SH-SY5Y (cell line): ENCODE results near the gene FUNDC2.

Experiments used
- GATA2 ChIP-seq: IDR thresholded peaks from 2 replicates; pipeline ENCODE4 v1.6.1; 2011; ENCODE audit warnings: mild to moderate bottlenecking, low read depth, low read length
- GATA3 ChIP-seq: IDR thresholded peaks from 2 replicates; pipeline ENCODE4 v1.6.1; 2011; ENCODE audit warnings: low read depth, mild to moderate bottlenecking, low read length, moderate library complexity

FUNDC2 gene

DNA sequence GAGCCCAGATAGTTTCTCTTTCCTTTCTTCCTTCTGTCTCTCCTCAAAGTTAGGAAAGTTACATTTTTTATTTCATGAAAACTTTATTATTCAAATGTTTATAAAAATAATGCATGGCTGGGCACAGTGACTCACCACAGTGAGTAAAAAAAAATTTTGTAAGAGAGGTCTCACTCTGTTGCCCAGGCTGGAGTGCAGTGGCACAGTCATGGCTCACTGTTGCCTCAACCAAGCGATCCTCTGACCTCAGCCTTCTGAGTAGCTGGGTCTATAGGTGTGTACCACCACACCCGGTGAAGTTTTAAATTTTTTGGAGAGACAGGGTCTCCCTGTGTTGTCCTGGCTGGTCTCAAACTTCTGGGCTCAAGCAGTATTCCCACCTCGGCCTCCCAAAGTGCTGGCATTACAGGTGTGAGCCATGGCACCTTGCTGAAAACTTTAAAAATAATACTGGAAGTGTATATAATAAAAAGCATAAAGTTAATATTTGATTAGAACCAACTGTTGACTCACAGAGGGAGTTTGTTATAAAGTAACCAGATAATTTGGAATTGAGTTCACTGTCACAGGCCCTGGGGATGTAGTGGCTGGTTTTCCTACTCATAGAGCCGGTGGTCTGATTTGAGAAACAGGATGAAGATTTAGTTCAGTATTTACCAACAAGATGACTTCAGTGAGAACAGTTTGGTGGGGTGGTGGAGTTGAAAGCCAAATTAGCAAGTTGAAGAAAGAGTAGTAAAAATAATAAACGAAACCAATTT lies 26.3 kb downstream of the FUNDC2 start:
- no peak for TF ChIP-seq GATA3
- no peak for TF ChIP-seq GATA2

DNA sequence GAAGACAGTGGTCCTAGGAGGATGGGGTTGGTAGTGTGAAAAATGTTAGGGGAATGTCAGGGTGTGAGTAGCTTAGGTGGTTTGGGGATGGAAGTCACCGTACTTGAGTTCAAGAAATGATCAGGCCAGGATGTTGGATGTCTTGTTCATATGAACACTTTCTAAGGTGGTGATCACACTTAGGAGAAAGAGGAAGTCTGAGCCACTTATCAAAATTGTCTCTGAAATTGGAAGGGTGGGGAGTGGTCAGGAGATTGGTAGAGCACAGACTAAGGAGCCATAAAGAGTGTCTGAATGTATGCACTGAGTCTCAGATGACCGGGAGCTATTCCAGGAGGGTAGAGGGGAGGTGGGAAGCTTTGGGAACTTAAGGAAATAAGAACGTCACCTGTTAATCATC lies 27.0 kb downstream of the FUNDC2 start:
- TF ChIP-seq GATA3 = no peak
- TF ChIP-seq GATA2 = no peak

DNA sequence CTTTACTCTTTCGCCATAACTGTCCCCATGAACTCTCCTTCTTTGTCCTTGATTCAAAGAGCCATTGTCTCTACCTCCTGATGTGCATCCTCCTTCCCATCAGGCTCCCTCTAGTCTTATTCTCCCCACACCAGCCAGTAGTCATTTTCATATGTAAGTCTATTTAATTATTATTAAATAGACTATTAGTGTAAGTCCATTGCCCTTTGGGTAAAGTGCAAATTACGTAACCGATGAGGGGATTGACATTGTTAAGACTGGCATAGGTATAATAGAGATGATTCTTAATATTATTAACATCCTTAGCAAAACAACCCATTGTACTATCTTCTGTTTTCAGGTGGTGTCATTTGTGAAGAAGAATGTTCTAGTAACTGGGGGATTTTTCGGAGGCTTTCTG lies 27.6 kb downstream of the FUNDC2 start:
- TF ChIP-seq GATA2 (no peak), GATA3 (no peak)

DNA sequence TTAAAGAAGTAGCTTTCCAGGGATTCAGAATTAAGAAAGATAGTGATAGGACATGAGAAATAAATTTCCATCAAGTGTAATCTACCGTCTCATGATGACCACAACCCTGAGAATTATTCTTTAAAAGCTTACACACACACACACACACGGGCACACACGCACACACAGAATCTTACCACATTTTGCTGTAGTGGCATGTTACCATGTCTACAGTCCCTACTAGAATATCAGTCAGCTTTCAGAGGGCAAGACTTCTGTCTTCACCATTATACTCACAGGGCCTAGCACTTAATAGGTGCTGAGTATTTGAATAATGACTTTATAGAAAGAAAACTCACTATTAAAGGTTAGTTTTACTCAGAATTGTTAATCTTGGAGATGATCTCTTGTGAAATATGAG lies 28.9 kb downstream of the FUNDC2 start:
- no peak for TF ChIP-seq GATA2
- no peak for TF ChIP-seq GATA3

DNA sequence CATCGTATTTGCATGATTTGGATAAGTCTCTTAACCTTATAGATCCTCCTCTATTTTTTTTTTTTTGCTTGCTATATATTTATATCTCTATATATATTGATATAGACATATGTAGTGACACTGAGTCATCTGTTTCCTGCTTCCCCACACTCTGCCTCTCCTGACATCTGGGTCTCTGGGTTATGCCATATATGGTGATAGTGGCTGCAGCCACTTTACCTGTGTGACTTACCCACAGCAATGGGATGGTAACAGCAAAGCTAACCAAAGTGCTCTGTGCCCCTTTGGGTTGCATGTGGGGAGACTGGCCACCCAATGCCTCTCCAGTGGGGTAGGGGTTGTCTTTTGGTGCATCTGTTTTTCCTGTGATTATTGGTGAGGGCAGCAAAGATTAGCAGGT lies 29.8 kb downstream of the FUNDC2 start:
- TF ChIP-seq GATA3 = no peak
- no peak for TF ChIP-seq GATA2

DNA sequence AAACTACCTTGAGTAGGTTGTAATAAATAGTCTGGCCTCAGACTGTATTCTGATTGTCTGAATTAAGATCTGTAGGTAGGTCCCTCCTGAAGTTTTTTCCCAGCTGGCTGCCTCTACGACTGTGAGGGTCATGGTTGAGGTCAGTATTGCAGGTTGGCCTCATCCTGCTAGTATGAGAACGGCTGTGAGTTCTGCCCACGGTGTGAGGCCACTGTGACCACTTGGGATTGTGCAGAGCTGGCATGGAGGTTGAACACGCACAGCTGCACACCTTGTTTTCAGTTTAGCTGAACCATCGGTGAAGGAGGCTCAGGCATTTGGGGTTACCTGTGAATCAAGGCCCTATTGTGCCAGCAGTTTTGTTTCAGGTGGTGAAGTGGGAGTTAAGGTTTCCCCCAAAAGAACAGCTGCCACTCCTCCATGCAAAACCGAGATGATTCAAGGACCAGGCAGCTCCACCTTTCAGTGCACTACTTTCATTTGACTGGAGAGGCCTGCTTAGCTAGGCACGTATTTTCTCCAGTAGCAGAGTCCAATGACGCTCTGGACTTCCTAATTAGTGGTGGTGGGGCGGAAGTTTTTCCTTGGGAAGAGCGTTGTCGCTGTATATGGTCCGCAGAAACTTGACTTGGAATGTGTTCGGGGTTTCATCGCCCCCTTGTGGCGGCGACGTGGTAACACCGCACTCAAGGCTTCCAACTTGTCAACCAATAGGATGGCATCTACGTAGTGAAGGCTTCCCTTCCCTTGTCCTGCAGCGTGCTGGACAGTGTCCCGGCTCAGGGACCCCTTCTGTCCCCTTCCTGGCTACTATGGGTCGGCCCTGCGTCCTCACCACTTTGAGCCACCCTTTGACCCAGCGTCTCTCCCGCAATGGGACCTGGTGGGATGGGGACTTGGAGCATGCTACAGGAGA lies 30.5 kb downstream of the FUNDC2 start:
- TF ChIP-seq GATA3 = no peak

DNA sequence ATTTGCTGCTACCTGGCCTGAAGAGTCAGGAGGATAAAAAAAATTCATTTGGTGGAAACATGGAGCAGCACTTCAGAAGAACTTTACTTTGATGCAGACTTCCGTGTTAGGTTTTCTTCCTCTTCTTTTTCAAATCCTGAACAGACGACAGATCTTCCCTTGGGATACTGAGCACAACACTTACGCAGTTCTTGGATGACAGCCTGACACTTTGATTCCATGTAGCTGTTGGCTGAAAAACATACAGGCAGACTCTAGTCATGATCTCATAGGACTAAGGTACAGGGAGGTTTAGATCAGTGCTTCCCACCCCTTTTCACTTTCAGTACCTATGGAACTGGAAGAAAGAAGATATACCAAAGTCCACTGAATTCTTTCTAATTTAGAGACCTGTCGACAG lies 35.1 kb downstream of the FUNDC2 start:
- TF ChIP-seq GATA3 (no peak), GATA2 (no peak)

DNA sequence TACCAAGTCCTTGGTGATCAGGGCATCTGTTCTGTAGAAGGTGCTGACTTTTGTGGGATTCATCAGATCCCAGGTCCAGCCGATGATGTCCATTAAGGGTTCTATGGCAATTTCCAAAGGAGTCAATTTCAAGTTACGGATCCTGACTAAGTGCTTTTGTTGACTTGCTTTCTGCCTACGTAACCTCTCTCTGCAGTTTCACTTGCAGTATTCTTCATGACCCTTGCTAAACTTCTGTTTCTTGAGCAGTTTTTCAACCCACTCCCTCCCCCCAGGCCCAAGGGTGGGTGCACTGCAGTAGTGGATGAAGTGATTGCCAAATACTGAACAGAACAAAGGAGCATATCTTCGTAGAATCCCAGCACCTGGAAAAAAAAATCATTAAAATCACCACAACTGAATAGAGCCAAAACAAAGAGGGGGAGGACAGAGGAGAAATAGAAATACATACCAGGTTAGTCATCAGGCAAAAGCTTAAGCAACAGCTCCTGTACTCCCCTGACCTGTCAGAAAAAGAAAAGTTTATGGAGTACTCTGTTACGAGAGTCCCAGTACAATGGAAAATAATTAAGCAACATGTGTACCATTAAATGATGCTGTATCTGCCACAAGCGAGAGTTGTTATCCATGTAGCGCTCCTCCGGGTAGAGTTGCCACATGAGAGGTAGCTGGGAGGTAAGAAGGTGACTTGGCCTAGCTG lies 38.5 kb downstream of the FUNDC2 start:
- no peak for TF ChIP-seq GATA3
- TF ChIP-seq GATA2 = no peak

DNA sequence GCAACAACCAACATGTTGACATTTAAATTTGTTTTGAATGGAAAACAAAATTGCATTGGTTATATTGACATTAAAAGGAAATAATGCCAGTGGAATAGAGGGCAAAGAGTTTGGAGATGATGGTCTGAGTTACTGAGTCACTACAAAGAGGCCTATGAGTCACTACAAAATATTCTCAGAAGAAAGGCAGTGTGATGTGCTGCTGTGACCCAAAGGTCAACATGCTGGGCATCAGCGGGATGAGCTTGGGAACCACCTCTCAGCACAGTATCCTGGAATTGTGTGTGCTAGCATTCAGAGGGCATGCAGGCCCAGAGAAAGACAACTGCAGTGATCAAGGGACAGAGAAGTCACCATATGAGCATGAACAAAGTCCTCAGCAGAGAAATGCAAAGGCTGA lies 41.5 kb downstream of the FUNDC2 start:
- TF ChIP-seq GATA3 (no peak), GATA2 (no peak)

DNA sequence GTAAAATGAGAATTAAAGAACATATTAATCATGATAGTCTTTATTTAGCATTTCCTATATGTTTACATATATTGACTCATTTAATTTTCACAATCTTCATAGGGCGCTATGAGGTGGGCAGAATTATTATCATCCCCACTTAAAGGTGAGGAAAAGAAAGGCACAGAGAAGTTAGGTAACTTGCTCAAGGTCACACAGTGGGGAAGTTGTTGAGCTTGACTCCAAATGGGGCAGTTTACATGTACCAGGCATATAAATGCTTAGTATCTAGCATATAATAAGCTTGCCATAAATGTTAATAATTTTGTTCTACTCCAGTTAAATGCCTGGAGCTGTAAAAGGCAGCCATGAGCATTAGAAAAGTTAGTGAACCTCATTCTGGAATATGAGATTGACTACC lies 42.8 kb downstream of the FUNDC2 start:
- no peak for TF ChIP-seq GATA2
- no peak for TF ChIP-seq GATA3

DNA sequence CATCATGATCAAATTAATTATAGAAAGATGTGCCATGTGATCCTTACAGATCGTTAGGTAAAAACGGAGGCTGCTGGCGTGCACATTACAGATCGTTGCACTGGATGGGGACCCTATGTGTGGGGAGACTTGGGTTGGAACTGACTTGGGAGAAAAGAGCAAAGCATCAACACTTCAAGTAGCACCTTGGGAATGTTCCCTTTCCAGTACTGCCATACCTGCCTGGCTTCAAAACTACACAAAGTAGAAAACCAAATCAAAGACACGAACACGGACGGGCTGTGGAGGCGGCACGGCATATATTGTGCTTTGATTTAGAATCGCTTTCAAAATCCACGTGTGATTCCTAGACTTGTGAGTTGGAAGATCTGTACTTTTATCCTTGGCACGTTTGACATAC lies 43.4 kb downstream of the FUNDC2 start:
- TF ChIP-seq GATA3 = no peak
- no peak for TF ChIP-seq GATA2

DNA sequence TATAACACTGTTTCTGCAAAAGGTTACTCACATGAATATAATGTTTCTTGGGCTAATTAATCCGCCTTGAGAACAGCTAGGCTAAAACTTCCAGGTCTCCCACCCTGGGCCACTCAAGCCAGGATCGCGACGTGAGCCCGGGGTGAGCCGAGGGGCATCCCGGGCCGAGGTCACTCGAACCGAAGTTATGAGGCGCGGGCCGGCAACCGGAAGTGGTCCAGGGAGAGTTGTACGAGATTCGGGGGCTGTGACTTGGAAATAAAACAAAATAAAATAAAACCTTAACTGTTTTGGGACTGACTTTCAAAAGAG lies 44.0 kb downstream of the FUNDC2 start:
- no peak for TF ChIP-seq GATA2
- TF ChIP-seq GATA3 = no peak

DNA sequence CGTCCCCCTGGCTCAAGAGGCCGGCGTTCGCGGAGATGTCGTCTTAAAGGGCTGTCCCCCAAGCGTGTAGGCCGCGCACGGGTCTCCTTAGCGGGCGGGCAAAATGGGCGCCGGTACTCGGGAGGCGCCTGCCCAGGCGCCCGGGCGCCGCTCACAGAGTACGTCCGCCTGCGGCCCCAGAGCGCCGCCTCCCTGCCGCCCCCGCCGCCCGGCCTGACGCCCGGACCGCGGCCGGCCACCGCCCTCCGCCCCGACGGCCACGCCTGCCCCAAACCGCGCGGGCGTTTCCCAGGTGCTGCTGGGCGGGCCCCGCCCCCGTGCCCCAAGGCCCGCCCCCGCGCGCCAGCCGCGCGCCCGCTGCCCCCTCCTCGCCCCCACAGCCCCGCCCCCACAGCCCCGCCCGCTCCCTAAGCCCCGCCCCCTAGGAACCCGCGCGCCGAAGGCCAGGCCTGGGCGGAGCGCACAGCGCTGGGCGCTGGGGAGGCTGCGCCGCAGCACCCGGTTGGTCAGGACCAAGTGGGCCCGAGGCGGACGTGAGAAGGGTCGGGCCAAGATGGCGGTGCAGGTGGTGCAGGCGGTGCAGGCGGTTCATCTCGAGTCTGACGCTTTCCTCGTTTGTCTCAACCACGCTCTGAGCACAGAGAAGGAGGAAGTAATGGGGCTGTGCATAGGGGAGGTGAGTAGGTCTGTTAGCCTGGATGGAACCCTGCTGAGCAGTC lies 44.5 kb downstream of the FUNDC2 start, which contains the start of the genes BRCC3, CMC4 and MTCP1:
BRCC3 (plus strand) TSS at position 534 of the 719 bp plus-strand sequence; CDS start at position 554, 20 bp downstream.
CMC4 (minus strand) TSS at position 162 of the 719 bp plus-strand sequence. CDS start 7,113 bp downstream, outside the sequence.
MTCP1 (minus strand) TSS at position 162 of the 719 bp plus-strand sequence. CDS start 5,126 bp downstream, outside the sequence.
- no peak for TF ChIP-seq GATA2
- no peak for TF ChIP-seq GATA3
